Fibroblast of skin of right biceps (primary cell): ENCODE data around the gene HEPACAM.

Experiments
- DNase-seq: peaks from one replicate; pipeline ENCODE4 v3.0.0-alpha.2; 2013

The HEPACAM gene

GRCh38 chr11:124898711-124899110, 37.1 kb downstream of the HEPACAM start:
- DNase-seq, result peak; percentile 83

GRCh38 chr11:124898263-124898680, 37.6 kb downstream of the HEPACAM start:
- peak; percentile 95 for DNase-seq

- peak; percentile 12 for DNase-seq
These were observed 38.1 kb downstream of the HEPACAM start, which contains the start of gene ROBO4 for GRCh38 chr11:124897674-124898262. Gene ROBO4 (minus strand): TSS chr11:124897865. CDS start chr11:124897795, 70 bp downstream.

DNA sequence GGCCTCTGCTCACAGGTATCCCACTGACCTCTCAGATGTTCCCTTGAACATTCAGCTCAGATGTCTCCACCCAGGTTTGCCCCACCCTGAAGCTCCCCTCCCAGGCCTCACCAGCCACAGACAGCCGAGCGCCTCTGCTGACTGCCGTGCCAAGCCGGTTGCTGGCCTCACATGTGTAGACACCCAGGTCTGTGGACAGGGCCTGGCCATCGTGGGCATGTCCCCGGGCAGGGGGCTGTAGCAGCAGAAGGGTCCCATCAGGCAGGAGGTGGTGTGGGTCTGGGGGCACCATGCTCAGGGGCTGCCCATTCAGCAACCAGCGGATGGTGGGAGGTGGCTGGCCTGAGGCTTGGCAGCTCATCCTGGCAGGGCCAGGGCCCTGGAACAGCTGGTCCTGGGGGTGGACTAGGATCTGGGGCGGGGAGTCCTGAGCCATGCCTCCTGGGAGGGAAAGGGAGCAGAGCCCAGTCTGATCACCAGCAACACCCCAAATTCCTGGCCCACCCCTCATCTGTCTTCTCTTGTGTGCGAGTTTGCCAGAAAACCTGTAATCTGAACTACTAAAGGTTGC, 38.9 kb downstream of the HEPACAM start:
- DNase-seq, result no peak

- peak; percentile 53 for DNase-seq
These were observed 39.6 kb downstream of the HEPACAM start for GRCh38 chr11:124896071-124896750.

GRCh38 chr11:124895471-124895971, 40.3 kb downstream of the HEPACAM start:
- no peak for DNase-seq

DNA sequence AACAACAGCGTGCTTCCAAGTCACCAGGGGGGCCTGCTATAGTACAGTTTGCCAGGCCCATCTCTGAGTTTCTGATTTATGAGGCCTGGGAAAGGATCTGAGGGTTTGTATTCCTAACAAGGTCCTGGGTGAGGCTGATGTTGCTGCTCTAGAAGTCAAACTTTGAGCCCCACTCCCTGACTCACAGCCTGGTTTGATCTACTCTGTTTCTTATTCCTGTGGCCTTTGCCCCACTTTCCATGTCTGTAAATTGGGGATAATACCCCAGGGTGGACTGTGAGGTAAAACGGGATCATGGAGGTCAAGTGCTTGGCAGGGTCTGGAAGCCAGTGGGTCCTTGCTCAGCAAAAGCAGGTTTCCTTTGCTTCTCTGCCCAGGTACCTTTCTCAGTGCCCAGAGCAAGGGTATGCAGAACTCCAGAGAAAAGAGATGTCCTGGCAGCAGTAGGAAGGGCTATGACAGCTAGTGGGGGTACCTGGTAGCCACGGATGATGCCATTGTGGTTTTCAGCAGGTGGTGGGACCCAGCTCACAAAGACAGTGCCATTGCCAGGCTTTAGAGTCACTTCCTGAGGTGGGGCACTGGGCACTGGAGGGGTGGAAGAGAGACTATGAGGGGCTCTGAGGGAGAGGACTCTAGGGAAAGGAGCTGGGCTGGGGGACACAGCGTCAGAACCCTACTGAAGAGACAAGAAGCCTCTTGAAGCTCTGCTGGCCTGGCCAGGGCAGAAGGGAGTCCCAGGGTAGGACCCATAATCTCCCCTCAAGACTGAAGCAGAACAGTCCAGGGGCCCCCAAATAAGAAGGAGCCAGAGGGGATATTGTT, 41.0 kb downstream of the HEPACAM start:
- no peak for DNase-seq

DNA sequence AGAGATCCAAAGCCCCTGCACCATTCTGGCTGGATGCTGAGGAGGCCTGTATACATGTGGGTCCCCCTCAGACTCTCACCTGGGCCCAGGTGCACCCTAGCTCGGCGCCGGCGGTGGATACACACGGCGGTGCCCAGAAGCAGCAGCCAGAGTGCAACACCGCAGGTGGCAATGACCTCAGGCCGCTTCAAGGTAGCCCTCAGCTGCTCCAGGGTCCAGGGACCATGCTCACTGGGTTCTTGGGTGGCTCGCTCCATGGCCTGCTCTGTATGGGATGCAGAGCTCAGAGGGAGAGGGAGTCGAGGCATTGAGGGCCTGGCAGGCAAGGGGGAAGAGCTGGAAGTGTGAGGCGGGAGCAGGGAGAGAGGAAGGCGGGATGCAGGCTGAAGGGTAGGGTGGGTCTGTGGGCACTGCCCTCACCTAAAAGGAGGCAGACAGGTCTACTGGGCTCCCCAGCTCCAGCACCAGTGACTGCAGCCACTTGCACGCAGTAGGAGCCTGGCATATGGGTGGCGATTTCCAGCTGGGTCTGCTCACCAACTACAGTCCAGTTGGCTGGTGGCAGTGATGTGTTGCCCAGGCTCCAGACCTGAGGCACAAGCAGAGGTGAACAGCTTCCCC, 42.0 kb downstream of the HEPACAM start:
- no peak for DNase-seq

DNA sequence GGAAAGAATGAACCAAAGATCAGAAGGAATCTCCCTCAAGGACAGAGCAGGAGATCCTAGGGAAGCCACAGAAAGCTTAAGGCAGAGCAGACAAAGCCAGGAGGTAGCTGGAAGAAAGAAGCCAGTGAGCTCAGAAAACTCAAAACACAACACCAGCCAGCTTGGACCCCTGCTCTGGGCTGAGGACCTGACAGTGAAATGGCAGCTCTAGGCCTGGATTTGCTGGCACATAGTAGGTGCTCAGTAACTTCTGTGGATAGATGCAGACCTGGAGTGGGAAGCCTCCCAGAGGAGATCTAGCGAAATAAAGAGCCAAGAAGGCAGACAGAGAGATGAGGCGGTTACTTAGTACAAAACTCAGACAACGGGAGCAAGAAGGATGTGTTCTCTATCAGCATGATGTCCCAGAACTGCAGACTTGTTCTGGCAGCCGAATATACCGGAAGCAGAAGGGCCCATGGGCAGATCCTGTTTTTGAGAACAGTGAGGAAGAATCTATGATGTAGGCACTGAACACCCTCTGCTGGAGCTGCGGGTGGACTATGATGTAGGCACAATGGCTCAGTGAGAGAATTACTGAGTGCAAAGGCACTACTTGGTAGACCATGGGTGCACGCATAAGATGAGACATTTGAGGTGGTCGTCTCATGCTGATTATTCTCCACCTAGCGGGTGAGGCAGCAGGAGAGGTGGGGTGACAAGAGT, 42.9 kb downstream of the HEPACAM start:
- no peak for DNase-seq

- no peak for DNase-seq
These were observed 43.7 kb downstream of the HEPACAM start for GRCh38 chr11:124892146-124892545.

GRCh38 chr11:124891373-124891861, 44.4 kb downstream of the HEPACAM start:
- DNase-seq, result peak; percentile 14

- no peak for DNase-seq
These were observed 45.0 kb downstream of the HEPACAM start for GRCh38 chr11:124890683-124891372.

DNA sequence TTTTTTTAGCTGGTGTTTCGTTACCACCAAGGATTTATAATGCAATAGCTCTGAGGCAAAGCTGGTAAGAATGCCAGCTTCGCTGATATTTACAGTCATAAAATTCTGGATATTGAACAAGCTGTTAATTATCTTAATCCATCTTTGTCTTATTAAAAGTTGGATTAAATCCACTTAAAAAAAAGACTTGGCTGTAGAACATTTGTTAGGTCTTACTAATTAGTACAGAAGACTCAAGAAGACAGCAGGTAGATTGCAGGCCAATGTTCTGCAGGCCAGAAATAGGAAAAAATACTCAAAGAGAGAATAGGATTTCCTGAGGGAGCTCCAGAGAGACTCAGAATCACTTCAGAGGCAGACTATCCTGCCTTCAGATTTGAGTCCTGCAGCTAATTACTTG, 45.7 kb downstream of the HEPACAM start:
- no peak for DNase-seq

DNA sequence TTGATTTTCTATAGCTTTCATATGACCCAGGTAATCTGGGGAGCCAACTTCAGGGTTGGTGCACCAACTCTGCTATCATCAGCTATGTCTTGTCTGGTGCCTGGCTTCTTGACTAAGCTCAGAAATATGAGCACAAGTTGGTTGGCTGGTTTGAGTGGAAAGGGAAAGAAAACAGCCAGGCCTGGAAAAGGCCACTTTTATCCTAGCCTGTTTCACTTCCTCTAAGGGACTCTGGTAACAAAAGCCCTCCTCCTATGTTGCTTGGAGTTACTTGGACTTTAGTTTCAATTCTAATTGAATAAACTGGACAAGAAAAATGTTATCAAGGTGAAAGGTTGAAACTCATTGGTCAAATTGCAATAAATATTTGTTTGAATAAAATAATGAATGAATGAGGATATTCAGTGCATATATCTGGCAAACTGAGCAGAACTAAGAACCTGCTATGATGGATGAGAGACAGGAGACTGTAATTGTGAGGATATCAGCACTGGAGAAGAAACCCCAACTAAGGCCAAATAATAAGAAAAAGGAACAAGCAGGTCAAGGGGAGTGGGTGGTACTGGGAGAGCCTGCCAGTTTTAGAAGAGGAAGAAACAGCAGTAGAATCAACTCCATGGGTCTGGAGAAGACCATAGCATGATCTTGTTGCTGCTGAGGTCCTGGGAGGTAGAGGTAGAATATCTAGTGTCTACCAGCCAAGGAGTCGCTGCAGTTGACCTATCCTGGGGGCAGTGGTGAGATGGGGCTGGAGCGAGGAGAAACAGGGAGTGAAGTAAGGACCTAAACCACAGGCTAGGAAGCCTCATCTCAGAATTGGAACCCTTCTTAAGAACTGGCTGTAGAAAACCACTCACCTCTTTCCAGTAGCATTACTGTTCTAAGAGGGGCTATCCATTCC, 46.4 kb downstream of the HEPACAM start:
- no peak for DNase-seq

DNA sequence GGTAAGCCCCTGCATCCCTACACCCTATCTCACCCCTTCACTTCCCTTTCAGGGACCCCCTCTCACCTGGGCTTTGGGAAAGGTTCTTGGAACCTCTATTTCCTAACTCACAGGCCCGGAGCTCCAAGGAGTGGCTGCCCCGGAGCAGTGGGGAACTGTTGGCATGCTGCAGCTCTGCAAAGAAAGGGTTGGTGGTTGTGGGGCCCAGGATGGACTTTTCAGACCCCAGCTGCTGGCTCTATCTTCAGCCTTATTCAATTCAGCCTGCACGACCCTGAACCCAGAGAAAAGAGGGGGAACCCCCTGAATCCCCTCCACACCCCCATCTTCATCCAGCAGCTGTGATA, 48.2 kb downstream of the HEPACAM start:
- DNase-seq, result no peak

DNA sequence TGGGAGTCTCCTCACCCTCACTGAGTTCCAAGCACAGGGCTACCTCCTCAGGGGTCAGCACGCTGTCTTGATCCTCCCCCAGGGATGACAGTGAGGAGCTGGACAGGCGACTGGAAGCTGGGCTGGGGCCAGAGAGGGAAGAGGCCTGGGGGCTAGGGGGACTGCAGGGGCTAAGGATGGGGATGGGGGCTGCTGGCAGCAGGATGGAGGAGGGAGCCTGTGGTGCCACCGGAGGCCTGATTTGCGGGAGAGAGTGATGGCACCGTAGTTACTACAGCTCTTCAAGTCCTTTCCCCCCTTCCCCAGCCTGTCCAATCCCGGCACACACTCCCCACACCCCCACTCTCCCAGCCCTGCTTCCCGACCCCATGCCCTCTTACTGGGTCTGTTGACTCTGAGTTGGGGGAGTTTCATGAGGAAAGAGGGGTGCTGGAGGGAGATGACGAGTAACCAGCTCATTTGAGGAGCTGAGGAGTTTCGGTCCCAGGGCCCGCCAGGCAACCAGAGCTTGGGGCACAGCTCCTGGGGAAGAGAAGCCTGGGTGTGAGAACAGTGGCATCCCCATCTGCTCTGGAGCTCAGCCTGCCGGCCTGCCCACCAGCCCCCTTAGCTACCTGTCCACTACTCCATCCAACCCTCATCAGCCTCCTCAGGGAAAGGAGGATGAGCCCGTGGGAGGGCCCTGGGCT, 48.7 kb downstream of the HEPACAM start:
- no peak for DNase-seq

DNA sequence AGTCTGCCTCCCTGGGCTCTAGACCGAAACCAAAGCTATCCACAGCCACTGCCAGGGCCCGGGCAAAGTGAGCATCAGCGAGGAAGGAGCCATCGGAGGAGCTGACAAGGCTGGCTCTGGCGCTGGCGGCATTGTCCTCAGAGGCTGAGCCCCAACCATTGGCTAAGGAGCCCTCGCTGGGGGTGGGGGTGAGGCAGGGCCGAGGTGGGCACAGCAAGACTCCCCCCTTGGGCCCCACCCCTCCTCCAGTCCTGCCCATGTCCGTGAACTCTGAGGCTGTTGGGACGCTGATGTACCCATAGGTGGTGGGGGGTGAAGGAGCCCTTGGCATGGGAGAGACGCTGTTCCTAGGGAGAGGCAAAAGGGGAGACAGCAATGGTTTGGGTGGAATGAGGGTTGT, 49.4 kb downstream of the HEPACAM start:
- DNase-seq, result no peak

DNA sequence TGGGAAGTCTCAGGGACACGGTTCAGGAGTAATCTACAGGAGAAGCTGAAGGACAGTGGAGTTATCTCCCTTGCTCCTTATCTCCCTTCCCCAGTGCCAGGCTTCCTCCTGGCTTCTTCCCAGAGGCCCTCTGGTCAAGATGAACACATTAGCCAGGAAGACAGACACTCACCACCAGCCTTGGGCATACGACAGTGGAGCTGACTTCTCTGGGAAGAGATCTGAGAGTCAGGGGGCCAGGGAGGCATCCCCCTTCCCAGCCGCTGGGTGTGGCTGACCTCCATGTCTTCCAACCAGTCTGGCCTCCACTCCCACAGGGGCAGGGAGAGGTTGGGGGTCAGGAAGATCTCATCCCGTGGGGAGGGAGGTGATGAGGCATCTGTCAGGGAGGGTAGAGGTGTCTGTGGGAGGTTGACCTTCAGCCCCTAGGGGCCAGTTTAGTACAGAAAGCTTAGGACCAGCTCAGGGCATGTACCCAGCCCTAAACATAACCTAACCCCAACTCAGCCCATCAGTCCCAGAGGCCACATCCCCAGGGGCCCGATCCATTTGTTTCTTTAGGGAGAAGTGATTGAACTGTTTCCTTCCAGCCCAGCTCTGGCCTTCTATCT, 50.9 kb downstream of the HEPACAM start:
- DNase-seq, result no peak

DNA sequence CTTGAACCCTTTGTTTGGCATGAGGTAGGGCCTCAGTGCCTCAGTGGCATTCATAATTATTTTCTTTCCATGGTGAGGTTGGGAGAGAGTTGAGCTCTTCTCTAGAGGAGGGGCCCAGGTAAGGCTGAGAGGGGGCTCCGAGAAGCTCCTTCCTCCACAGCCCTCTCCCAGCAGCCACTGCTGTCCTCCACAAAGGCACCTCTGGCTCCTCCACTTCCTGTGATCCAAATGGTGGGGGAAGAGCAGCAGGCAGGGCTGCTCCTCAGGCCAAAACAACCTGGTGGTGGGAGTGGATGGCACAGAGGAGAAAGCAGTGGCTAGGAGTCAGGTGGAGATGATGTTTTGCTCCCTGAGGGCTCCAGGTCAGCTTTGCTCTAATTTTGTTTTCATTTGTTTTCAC, 51.5 kb downstream of the HEPACAM start:
- no peak for DNase-seq
